GM23338 (cell line): Measurements from ENCODE around the gene ADGRL3. TPM values are rescaled to one million over a fixed set of nuclear protein-coding genes. Genes with fewer than 3 reads are reported as not detected.

Source experiments
- ATAC-seq: fragments of 200-7000 bp; cut with Tn5 transposase; 3 replicates; pipeline ENCODE4 v1.9.1; 2020
- DNase-seq: peaks from one replicate; pipeline ENCODE4 v3.0.0-alpha.2; 2015; ENCODE audit warnings: low spot score
- H2AFZ ChIP-seq: fragments of 200-600 bp; sonication (generic); 2 replicates; pipeline ENCODE4 v1.8.0; 2016; ENCODE audit warnings: antibody characterized with exemption, mild to moderate bottlenecking, moderate library complexity
- H3F3A ChIP-seq: fragments of 200-600 bp; sonication (generic); replicated peaks from 2 replicates; pipeline ENCODE4 v1.8.0; 2017; ENCODE audit warnings: antibody characterized with exemption, mixed run types, low read depth
- H3K27ac ChIP-seq: fragments of 200-600 bp; sonication (generic); 2 replicates; pipeline ENCODE4 v1.6.1; 2016; ENCODE audit warnings: low read depth
- H3K27me3 ChIP-seq: fragments of 200-600 bp; sonication (generic); 2 replicates; pipeline ENCODE4 v1.8.0; 2016; ENCODE audit warnings: mild to moderate bottlenecking, mixed run types, moderate library complexity; ENCODE audit not compliant: insufficient read depth
- H3K36me3 ChIP-seq: fragments of 200-600 bp; sonication (generic); 2 replicates; pipeline ENCODE4 v1.8.0; 2016; ENCODE audit warnings: mild to moderate bottlenecking; ENCODE audit not compliant: insufficient read depth
- H3K4me1 ChIP-seq: fragments of 200-600 bp; sonication (generic); 2 replicates; pipeline ENCODE4 v1.8.0; 2016; ENCODE audit warnings: mild to moderate bottlenecking, moderate library complexity; ENCODE audit not compliant: insufficient read depth
- H3K4me2 ChIP-seq: fragments of 200-600 bp; sonication (generic); 2 replicates; pipeline ENCODE4 v1.7.1; 2017; ENCODE audit warnings: mixed run types
- H3K4me3 ChIP-seq: fragments of 200-600 bp; sonication (generic); 2 replicates; pipeline ENCODE4 v1.6.1; 2016; ENCODE audit warnings: mixed run types
- H3K79me2 ChIP-seq: fragments of 200-600 bp; sonication (generic); replicated peaks from 2 replicates; pipeline ENCODE4 v1.8.0; 2017; ENCODE audit warnings: mild to moderate bottlenecking; ENCODE audit not compliant: insufficient read depth
- H3K9me2 ChIP-seq: fragments of 200-600 bp; sonication (generic); 2 replicates; pipeline ENCODE4 v1.8.0; 2017; ENCODE audit not compliant: insufficient read depth
- H4K20me1 ChIP-seq: fragments of 200-600 bp; sonication (generic); replicated peaks from 2 replicates; pipeline ENCODE4 v1.8.0; 2017; ENCODE audit warnings: mild to moderate bottlenecking; ENCODE audit not compliant: insufficient read depth
- H3K27ac Mint-ChIP-seq: 2 replicates; pipeline ENCODE4 v1.8.0; 2020; ENCODE audit warnings: inconsistent platforms, mild to moderate bottlenecking, moderate library complexity, mixed read lengths
- H3K27me3 Mint-ChIP-seq: 3 replicates; pipeline ENCODE4 v1.8.0; 2022; ENCODE audit warnings: low read depth, mild to moderate bottlenecking, moderate library complexity, mixed read lengths, inconsistent platforms; ENCODE audit not compliant: insufficient read depth, poor library complexity
- H3K36me3 Mint-ChIP-seq: 3 replicates; pipeline ENCODE4 v1.8.0; 2021; ENCODE audit warnings: low read depth, mild to moderate bottlenecking, inconsistent platforms, moderate library complexity, mixed read lengths
- H3K4me1 Mint-ChIP-seq: 3 replicates; pipeline ENCODE4 v1.8.0; 2020; ENCODE audit warnings: mild to moderate bottlenecking, inconsistent platforms, mixed read lengths
- H3K4me3 Mint-ChIP-seq: 3 replicates; pipeline ENCODE4 v1.8.0; 2021; ENCODE audit warnings: moderate library complexity, mild to moderate bottlenecking, inconsistent platforms, mixed read lengths
- H3K9me3 Mint-ChIP-seq: 3 replicates; pipeline ENCODE4 v1.8.0; 2020; ENCODE audit warnings: moderate library complexity, mild to moderate bottlenecking, inconsistent platforms, mixed read lengths
- CREB1 ChIP-seq: fragments of 250-450 bp; sonication (Bioruptor Pico); IDR thresholded peaks from 2 replicates; pipeline ENCODE4 v1.5.0; 2020; ENCODE audit warnings: low read depth, mild to moderate bottlenecking, moderate library complexity
- EZH2phosphoT487 ChIP-seq: fragments of 200-600 bp; sonication (generic); IDR thresholded peaks from one replicate; pipeline ENCODE4 v1.8.1; 2018; ENCODE audit warnings: antibody characterized with exemption; ENCODE audit not compliant: unreplicated experiment
- NANOG ChIP-seq: IDR thresholded peaks from 2 replicates; pipeline ENCODE4 v1.6.1; 2016; ENCODE audit warnings: antibody characterized with exemption, borderline replicate concordance
- POLR2AphosphoS5 ChIP-seq: IDR thresholded peaks from 2 replicates; pipeline ENCODE4 v1.6.1; 2016; ENCODE audit warnings: antibody characterized with exemption, low read depth
- STAT1 ChIP-seq: IDR thresholded peaks from one replicate; pipeline ENCODE4 v1.6.1; 2016; ENCODE audit warnings: antibody characterized with exemption; ENCODE audit not compliant: unreplicated experiment
- ZNF331 ChIP-seq: fragments of 250-450 bp; sonication (Bioruptor Pico); IDR thresholded peaks from 2 replicates; pipeline ENCODE4 v1.5.0; 2020; ENCODE audit warnings: low read depth, mild to moderate bottlenecking, moderate library complexity
- polyA plus RNA-seq: library from polyadenylated mRNA; unstranded; fragments of >200 nt; fragmentation: Nextera tagmentation; extraction: Ambion mirVana; gene quantifications from 2 replicates; pipeline ENCODE4 v1.2.1, GENCODE V29; 2016
- total RNA-seq: library from RNA; depleted of rRNA; stranded (reverse); fragments of >200 nt; shearing (Covaris generic); gene quantifications from 2 replicates; pipeline ENCODE4 v1.2.3, GENCODE V29; 2014
- TF ChIP-seq, protein P1 (sequence below): fragments of 250-450 bp; sonication (Bioruptor Pico); IDR thresholded peaks from 2 replicates; pipeline ENCODE4 v1.5.0; 2020; ENCODE audit warnings: mild to moderate bottlenecking, moderate library complexity

ADGRL3 gene
- total and polyA plus RNA-seq, 2 experiments from 2014 or later = 9.7 to 16.5 TPM

DNA sequence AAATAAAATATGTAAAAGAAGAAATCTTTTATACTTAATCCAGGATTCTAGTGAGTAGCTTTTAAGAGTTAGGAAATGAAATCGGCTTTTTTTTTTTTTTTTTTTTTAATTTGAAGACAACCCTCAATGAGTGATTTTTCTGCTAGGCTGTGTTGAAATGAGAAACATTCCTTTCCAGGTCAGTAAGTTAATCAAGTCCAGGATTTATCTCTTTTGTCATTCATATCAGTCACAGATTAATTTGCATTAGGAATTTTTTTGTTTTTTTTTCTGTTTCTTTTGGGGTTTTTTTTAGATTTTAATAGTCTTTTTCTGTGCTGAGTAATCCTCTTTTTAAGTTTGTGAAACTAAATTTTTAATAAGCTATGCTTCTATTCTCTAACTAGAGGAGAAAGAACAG, 448.1 kb downstream of the ADGRL3 start (continued):
- TF ChIP-seq, protein P1, sequence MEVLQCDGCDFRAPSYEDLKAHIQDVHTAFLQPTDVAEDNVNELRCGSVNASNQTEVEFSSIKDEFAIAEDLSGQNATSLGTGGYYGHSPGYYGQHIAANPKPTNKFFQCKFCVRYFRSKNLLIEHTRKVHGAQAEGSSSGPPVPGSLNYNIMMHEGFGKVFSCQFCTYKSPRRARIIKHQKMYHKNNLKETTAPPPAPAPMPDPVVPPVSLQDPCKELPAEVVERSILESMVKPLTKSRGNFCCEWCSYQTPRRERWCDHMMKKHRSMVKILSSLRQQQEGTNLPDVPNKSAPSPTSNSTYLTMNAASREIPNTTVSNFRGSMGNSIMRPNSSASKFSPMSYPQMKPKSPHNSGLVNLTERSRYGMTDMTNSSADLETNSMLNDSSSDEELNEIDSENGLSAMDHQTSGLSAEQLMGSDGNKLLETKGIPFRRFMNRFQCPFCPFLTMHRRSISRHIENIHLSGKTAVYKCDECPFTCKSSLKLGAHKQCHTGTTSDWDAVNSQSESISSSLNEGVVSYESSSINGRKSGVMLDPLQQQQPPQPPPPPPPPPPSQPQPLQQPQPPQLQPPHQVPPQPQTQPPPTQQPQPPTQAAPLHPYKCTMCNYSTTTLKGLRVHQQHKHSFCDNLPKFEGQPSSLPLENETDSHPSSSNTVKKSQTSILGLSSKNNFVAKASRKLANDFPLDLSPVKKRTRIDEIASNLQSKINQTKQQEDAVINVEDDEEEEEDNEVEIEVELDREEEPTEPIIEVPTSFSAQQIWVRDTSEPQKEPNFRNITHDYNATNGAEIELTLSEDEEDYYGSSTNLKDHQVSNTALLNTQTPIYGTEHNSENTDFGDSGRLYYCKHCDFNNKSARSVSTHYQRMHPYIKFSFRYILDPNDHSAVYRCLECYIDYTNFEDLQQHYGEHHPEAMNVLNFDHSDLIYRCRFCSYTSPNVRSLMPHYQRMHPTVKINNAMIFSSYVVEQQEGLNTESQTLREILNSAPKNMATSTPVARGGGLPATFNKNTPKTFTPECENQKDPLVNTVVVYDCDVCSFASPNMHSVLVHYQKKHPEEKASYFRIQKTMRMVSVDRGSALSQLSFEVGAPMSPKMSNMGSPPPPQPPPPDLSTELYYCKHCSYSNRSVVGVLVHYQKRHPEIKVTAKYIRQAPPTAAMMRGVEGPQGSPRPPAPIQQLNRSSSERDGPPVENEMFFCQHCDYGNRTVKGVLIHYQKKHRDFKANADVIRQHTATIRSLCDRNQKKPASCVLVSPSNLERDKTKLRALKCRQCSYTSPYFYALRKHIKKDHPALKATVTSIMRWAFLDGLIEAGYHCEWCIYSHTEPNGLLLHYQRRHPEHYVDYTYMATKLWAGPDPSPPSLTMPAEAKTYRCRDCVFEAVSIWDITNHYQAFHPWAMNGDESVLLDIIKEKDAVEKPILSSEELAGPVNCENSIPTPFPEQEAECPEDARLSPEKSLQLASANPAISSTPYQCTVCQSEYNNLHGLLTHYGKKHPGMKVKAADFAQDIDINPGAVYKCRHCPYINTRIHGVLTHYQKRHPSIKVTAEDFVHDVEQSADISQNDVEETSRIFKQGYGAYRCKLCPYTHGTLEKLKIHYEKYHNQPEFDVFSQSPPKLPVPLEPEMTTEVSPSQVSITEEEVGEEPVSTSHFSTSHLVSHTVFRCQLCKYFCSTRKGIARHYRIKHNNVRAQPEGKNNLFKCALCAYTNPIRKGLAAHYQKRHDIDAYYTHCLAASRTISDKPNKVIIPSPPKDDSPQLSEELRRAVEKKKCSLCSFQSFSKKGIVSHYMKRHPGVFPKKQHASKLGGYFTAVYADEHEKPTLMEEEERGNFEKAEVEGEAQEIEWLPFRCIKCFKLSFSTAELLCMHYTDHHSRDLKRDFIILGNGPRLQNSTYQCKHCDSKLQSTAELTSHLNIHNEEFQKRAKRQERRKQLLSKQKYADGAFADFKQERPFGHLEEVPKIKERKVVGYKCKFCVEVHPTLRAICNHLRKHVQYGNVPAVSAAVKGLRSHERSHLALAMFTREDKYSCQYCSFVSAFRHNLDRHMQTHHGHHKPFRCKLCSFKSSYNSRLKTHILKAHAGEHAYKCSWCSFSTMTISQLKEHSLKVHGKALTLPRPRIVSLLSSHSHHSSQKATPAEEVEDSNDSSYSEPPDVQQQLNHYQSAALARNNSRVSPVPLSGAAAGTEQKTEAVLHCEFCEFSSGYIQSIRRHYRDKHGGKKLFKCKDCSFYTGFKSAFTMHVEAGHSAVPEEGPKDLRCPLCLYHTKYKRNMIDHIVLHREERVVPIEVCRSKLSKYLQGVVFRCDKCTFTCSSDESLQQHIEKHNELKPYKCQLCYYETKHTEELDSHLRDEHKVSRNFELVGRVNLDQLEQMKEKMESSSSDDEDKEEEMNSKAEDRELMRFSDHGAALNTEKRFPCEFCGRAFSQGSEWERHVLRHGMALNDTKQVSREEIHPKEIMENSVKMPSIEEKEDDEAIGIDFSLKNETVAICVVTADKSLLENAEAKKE = no peak
- no peak for TF ChIP-seq CREB1
- no peak for TF ChIP-seq ZNF331 (CRISPR knock-in tag)
- TF ChIP-seq NANOG = no peak
- no peak for TF ChIP-seq STAT1
- no peak for TF ChIP-seq POLR2AphosphoS5
- TF ChIP-seq EZH2phosphoT487 = no peak

DNA sequence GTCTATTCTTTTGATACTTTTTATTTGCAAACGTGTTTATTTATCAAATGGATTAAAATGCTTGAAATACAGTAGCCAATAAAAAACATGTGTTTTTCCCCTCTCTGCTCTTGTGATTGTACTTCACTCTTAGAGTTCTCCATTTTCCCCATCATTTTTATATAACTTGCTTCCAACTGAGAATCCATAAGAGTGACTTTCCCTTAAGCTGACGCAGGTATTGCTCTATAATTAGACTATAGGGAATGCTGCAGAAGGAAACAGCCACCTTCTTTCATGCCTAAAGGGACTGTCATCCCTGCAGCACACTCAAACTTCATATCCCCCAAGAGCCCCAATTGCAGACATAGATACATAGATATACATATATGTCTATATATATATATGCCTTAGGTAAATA, 456.9 kb downstream of the ADGRL3 start:
- Histone ChIP-seq H3F3A (no peaks in the 10 kb centered on the region), H4K20me1 (no peaks in the 10 kb centered on the region), H3K4me1 (no peaks in the 10 kb centered on the region), H3K4me3 (no peak overlapping the region), H3K27me3 (no peaks in the 10 kb centered on the region), H3K27ac (no peak overlapping the region), H3K79me2 (no peaks in the 10 kb centered on the region), H2AFZ (no peak overlapping the region), H3K4me2 (no peak overlapping the region), H3K36me3 (no peaks in the 10 kb centered on the region), H3K9me2 (no peaks in the 10 kb centered on the region)
- H3K36me3 Mint-ChIP-seq = peaks cover 3% of the 10 kb centered on the region; the same call in 1 of the 3 replicates
- peaks cover 15% of the 10 kb centered on the region for H3K4me1 Mint-ChIP-seq
- H3K27me3 Mint-ChIP-seq = no peaks in the 10 kb centered on the region
- DNase-seq = no peak
- H3K27ac Mint-ChIP-seq = no peak overlapping the region
- H3K4me3 Mint-ChIP-seq = no peak overlapping the region
- ATAC-seq = no peak
- peaks cover 3% of the 10 kb centered on the region; the same call in 1 of the 3 replicates for H3K9me3 Mint-ChIP-seq
- TF ChIP-seq EZH2phosphoT487 (no peak), ZNF331 (CRISPR knock-in tag) (no peak), POLR2AphosphoS5 (no peak), NANOG (no peak)
- TF ChIP-seq, protein P1 = no peak
